Measurements from ENCODE around the gene DPH2.

DNA sequence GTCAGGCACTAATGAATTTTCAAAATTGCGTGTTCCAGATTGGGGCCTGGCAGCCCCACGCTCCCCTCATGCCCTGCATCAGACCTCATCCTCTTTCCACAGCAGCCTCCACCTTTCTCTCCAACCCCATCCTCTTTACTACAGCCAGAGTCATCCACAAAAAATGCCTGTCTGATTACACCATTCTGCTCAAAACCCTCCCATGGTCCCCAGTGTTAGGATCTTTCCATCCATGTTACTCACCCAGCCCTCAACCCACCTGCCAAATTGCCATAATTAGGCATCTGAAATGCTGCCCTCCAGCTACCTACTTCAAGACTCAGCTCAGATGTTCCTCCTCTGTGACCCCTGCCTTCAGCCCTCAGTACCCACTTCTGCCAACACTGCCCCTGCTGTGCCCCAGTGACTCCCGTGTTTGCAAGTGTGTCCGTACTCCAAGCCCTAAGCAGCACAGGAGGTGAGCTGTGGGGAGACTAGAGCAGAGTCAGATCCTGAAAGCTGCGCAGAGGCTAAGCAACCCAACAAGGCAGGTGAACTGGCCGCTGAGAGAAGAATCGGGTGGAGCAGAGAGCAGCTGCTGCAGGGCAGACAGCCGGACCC is 36.9 kb upstream of the DPH2 start:
- TF ChIP-seq, protein P1, sequence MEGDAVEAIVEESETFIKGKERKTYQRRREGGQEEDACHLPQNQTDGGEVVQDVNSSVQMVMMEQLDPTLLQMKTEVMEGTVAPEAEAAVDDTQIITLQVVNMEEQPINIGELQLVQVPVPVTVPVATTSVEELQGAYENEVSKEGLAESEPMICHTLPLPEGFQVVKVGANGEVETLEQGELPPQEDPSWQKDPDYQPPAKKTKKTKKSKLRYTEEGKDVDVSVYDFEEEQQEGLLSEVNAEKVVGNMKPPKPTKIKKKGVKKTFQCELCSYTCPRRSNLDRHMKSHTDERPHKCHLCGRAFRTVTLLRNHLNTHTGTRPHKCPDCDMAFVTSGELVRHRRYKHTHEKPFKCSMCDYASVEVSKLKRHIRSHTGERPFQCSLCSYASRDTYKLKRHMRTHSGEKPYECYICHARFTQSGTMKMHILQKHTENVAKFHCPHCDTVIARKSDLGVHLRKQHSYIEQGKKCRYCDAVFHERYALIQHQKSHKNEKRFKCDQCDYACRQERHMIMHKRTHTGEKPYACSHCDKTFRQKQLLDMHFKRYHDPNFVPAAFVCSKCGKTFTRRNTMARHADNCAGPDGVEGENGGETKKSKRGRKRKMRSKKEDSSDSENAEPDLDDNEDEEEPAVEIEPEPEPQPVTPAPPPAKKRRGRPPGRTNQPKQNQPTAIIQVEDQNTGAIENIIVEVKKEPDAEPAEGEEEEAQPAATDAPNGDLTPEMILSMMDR (IDR thresholded peaks at IDR 0.05), result no peak
- TF ChIP-seq POLR2A (IDR thresholded peaks at IDR 0.05), result no peak

All from adrenal gland (tissue), 5 donors.